Measurements from ENCODE around the gene PYGM. TPM values are rescaled to one million over a fixed set of nuclear protein-coding genes. Genes with fewer than 3 reads are reported as not detected.

PYGM gene
- total RNA-seq, 2 donors from 2014 or later: 0.67 to 3.0 TPM

DNA sequence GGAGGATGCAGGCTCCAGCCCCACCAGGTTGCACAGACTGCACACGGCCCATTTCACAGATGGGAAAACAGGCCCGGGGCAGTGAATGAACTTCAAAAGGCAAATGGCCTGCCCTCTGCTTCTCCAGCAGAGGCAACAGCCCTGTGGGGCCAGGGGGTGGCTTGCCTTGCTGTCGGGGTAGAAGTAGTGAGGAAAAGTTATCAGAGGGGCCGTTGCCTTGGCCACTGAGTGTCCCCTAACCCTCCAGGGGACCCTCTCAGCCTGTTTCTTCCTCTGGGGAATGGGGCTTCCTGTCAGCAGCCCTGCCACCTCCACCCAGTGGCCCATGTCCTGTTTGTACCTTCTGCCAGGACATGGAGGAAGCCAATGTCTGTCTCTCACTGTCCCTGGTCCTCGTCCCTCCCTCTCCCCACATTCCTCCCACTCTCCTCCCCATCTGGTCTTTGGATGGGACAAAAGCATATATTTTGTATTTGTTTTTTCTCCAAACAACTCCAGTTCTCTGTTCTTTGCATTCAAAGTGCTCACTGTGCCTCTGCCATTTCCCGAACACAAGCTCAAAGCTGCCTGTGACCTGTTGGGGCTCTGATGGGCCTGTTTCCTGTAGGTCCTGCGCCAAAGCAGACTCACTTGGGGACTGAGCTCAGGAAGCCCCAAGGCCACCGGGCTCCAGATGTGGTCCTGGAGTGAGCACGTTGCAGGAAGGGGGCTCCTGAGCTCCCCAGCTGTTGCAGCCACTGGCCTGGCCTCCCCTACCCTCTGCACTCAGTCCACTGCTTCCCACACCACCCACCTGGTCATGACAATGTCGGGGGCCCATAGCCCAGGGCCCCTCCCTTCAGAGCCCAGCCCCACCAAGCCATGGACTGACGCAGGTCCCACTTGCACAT, 33.7 kb upstream of the PYGM start:
- no peak for DNase-seq
- intact Hi-C loops (cut with DNase I, micrococcal nuclease): no loop called here
- ATAC-seq: no peak

DNA sequence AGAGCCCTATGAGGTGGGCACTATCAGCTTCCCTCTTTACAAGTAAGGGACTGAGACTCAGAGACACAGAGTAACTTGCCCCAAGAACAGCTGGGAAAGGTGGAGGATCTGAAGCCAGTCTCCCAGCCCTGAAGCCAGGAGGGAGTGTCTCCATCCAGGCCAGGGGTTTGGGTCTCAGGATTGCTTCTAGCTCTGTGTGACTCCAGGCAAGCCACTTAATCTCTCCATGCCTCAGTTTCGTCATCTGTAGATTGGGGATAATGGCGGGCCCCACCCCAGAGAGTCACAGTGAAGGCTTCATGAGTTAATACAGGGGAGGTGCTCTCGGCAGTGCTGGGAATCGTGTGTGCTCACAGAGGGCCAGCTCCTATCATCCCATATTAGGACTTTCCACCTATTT, 32.7 kb upstream of the PYGM start:
- no peak for ATAC-seq
- intact Hi-C loops (cut with DNase I, micrococcal nuclease): no loop called here
- no peak for DNase-seq

DNA sequence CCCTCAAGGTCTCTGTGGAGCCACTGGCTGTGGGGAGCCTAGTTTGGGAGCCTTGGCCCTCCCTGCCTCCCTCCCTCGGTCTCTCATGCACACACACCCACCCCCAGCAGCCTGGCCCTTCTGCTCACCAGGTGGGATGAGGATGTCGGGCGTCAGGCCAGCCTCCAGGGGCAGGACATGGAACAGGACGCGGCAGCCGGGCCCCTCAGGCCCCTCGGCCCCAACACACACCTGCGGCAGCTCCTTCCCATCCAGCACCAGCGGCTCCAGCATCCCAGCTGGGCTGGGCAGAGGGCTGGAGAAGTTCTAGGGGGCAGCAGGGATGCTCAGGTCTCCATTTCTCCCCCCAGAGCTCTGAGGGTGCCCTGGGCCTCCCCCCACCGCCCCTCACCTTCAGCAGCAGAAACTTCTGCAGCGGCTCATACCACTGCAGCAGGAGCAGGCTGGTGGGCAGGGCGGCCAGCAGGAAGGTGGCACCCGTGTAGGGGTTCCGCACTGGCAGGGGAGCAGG, 32.1 kb upstream of the PYGM start:
- no peak for ATAC-seq
- intact Hi-C loops (cut with DNase I, micrococcal nuclease): no loop called here
- no peak for DNase-seq

DNA sequence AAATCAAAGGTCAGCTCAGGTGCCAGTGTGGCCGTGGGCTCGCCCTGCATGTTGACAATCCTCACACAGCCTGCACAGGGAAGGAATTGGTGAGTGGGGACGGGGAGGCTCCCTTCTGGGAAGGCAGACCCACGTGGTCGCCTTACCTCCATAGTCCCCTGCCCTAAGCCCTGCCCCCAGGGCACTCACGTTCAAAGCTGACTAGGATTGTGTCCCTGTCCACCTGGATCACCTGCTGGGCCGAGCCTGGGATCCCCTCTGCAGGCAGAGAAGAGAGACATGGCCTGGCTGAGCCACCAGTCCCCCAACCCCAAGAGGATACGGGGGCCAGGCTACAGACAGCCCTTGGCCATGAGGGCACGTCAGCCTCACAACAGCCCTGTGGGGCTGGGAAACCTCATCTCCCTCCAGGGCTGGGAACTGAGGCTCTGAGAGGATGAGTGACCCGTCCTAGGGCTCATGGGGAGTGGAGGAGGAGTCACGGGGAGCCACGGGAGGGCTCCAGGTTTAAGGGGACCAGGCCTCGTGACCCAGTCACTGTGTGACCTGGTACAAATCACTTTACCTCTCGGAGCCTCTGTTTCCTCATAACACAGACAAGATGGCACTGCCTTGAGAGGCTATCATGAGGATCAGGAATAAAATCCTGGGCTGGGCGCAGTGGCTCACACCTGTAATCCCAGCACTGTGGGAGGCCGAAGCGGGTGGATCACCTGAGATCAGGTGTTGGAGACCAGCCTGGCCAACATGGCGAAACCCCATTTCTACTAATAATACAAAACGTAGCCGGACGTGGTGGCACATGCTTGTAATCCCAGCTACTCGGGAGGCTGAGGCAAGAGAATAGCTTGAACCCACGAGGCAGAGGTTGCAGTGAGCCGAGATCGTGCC, 30.7 kb upstream of the PYGM start:
- no peak for DNase-seq
- ATAC-seq: no peak
- intact Hi-C loops (cut with DNase I, micrococcal nuclease): no loop called here

DNA sequence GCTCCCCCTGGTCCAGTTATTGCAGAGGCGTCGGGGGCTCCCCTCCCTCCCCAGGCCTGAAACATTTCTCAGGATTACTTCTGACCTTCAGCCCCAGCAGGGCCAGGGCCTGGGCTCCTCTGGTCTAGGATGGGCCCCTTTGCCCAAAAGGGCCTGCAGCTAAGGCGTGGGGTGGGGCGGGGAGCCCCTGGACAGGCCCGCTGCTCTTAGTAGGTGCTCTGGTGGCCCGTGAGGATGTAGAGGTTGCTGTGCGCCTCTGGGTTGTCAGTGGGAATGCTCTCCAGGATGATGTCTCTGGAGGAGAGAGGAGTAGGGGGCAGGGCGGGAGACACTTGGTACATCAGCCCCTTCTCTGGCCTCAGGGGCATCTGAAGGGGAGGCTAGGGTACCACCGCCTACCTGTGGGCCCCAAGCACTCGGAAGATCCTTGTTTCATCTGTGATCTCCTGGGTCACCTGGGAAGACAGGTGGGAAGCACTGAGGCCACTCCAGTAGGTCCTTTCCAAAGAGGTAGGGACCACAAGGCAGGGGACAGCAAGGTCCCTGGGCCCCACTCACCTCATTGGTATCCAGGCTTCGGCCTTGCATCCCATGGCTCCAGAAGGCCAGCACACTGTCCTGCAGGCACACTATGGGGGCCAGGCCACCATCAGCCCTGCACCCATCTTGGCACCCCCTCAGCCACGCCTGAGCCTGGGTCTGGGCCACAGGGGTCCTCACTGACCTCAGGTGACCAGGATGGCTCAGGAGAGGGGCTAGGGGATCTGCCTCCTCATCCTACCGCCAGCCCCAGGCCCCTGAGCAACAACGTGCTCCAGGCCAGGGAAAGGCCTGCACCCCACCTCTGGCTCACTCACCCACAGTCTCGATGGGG, 29.8 kb upstream of the PYGM start:
- ATAC-seq: no peak
- intact Hi-C loops (cut with DNase I, micrococcal nuclease): no loop called here
- peak in 1 of 2 donors; percentile 18 for DNase-seq

DNA sequence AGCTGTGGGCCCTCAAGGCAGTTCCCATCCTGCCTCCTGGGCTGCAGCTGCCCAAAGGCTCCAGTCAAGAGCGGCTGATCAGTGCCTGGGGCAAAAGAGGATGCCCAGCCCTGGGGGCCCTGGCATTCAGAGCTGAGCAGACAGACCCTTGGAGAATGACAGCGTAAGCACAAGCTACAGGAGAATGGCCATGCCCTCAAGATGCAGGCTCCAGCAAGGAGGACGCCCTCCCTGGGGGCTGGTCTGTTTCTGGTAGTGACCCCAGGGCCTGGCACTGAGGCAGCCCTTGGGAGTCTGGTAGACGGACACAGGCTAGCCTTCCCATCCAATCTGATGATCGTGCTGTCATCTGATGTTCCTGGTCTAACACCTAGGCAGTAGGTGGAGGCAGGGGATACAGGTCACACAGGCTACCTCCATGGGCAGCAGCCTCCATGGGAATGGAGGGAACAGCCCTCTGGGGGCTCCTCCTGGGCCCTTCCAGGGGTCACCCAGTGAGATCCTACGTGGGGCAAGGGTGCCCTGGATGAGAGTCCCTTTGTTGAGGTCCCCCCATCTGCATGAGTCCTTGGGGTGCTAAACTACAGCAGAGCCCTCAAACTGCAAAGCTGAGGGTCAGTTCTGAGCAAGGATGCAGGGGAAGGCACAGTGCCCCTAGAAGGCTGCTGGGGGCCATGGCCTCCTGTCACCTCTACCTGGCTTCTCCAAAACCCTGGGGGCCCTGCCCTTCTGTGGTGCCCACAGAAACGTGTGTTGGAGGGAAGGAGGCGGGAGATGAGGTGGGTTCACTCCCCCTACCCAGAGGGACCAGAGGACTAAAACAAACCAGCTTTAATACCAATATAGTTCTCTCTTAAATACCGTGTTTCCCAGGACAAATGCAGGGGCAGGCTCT, 28.8 kb upstream of the PYGM start:
- intact Hi-C loops (cut with DNase I, micrococcal nuclease): no loop called here
- DNase-seq: peak in 1 of 2 donors; percentile 18
- ATAC-seq: no peak

DNA sequence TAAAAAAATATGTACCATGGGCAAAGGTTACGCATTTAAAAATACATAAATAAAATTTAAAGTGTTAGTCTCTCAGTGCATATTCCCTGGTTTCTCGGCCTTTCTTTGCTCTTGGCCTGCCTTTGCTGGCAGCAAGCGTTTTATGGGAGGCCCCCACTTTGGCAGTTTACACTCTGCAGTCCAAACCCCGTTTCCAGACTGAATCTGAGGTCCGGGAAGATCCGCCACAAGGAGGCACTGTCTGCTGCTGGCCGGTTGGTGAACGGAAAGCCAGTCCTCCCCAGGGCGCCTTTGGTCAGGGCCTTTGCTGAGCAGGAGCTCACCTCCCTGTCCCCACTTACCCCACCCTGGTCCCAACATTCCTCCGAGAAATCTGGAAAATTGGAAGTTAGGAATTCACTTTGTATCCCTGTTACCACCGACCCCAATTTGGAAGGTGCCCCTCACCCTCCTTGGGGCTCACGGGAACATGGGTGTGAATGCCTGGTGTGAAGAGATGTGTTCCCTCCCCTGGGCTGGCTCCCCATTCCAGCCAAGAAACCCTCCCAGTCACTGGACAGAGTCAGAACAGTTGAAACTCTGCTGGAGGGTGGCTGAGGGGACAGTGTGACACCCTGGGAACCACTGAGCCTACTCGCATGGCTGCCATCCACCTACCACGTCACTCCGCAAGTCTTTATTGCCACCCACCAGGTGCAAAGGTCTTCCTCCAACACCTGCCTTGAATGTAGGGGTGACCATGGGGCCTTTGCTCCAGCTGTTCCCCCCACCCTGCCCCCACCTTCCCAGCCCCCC, 27.9 kb upstream of the PYGM start:
- intact Hi-C loops (cut with DNase I, micrococcal nuclease): no loop called here
- ATAC-seq: peak; percentile 67
- DNase-seq: peak; percentile 63 to 88

DNA sequence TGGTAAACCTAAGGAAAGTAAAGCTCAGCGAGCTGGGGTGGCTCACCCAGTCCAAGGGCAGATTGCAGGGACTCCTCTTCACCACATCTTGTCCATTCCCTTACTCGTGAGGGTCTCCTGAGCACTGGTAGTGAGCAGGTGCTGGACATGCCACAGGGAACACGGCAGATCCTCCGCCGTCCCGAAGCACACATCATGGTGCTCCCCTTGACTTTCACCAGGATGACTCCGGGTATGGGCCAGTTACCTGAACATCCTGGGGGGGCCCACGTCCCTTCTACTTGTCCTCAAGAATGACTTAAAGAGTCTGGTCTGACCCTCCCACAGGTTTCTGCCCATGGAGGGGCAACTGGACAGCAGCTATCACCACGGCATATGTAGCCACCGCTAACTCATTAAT, 26.5 kb upstream of the PYGM start:
- DNase-seq: peak in 1 of 2 donors; percentile 23
- ATAC-seq: no peak

DNA sequence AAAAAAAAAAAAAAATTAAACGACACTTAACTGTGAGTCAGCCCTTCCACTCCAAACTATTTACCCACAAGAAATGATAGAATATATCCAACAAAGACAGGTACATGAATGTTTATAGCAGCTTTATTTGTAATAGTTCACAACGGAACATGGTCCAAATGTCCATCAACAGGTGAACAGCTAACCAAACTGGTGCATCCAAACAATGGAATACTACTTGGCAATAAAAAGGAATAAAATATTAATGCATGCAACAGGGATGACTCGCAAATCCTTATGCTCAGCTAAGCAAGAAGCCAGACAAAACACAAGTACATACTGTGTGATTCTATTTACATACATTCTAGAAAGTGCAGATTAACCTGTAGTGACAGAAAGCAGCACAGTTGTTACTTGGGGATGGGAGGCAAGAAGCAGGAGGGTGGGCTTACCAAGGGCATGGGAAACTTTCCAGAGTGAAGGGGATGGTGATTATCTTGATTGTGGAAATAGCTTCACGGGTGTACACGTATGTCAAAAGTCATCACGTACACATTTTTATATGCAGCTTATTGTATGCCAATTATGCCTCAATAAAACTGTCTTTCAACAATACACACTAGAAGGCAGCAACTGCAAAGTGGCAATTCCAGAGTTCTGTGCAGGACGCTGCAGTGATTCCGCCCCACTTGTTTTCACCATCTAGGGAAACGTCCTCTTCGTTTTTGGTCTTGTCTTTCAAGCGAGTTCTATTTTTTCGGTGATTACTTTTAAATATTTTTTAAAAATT, 25.2 kb upstream of the PYGM start:
- peak in 1 of 2 donors; percentile 28 for DNase-seq
- ATAC-seq: peak; percentile 82
- intact Hi-C loops (cut with DNase I, micrococcal nuclease): no loop called here

More for the DNA sequence above, 26.5 kb upstream of the PYGM start:
- intact Hi-C loops (cut with DNase I, micrococcal nuclease): no loop called here

DNA sequence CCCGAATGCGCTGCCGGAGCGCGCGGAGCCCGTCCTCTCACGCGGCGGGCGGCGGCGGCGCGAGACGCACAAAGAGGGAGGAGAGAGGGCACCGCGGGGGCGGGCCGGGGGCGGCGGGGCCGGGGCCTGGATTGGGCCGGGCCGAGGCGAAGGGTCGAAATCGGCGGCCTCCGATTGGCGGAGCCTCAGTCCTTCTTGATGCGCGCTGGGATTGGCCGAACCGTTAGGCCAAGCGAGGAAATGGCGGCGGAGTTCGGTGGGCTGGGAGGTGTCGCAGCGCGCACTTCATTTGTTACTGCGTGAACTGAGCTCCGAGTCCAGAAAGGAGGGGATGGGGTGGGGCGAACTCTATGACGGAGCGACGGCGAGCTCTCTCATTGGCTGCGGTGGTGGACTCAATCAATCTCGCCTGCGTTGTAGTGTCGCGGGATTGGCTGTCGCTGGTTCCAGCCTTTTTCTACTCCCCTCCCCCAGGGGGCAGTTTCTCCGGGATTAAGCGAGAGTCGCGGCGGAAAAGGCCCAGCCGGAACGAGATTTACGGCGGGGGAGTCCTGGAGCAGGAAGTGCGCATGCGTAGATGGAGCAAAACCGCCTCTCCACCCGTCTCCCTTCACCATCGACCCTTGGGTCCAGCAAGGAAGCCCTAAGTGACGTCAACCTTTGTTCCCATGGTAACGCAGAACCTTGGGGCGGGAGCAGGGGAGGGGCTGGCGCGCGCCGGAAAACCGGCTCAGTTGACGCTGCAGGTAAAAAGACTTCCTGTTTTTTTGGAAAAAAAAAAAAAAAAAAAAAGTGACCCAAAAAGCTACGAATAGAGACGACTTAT, 18.9 kb upstream of the PYGM start, which contains the start of gene SF1:
SF1 (minus strand) TSS at position 70 of the 826 bp plus-strand sequence. CDS start 150 bp downstream, outside the sequence.
- intact Hi-C loops (cut with DNase I, micrococcal nuclease): no loop called here
- ATAC-seq: peak; percentile 84
- DNase-seq: peak; percentile 98 to 99

DNA sequence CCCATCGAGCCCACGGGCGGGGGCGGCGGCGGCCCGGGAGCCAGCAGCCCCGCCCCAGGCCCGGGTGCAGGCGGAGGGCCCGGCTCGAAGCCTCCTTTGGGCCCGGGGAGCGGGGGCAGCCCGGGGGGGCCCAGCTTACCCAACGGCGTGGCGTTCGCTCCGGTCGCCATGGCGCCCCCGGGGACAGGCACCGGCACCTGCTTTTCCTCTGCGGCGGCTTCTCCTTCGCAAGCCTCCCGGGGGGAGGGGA, 18.4 kb upstream of the PYGM start:
- no peak for DNase-seq
- ATAC-seq: peak; percentile 2
- intact Hi-C loops (cut with DNase I, micrococcal nuclease): no loop called here

DNA sequence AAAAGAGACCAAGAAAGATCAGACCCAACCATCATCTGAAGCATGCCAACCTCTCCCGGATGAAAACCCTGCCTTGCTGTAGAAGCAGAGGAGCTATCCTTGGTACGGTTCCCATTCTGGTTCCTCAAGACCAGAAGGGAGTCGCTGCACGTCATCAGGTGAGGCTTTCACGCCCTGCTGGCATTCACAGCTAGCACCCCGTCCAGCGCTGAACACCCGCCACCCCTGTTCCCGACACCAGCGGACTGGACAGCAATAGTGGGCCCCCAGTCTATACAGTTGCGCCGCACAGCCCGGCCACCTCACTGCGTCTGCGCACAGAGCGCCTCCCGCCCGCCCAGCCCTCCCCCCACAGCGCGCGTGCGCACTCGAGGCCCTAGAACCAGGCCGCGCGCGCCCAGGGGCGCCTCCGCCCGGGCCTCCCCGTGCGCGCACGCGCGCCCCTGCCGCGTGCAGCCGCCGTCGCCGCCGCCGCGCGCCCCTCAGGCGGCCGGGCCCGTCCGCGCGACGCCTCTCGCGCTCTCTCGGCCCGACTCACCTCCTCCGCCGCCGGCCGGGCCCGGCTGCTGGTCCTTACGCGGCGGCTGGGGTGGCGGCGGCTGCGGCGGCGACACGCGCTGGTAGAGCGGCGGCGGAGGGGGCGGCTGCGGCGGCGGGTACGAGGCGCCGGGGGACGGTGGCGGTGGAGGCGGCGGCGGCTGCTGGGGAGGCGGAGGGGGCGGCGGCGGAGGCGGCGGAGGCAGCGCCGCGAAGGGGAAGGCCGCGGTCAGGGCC, 17.9 kb upstream of the PYGM start:
- intact Hi-C loops (cut with DNase I, micrococcal nuclease): no loop called here
- ATAC-seq (peak; percentile 36), DNase-seq (peak; percentile 80 to 88)

DNA sequence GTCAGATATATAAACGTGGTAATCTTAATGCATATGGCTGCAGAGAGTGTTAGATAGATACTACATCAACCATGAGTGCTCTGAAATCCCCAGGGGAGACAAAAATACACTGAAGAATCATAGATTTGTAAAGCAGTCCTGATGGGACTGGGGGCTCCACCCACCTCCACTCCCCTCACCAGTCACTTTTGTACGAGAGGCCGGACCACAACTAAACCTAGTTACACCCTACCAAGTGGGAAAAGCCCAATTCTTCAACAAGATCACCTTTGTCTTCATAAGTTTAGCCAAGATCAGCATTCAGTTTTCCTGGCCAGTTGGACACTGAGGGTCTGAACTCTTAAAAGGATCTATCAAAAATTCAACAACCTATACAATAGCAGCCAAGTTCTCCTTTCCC, 17.1 kb upstream of the PYGM start:
- intact Hi-C loops (cut with DNase I, micrococcal nuclease): no loop called here
- no peak for ATAC-seq
- DNase-seq: no peak

DNA sequence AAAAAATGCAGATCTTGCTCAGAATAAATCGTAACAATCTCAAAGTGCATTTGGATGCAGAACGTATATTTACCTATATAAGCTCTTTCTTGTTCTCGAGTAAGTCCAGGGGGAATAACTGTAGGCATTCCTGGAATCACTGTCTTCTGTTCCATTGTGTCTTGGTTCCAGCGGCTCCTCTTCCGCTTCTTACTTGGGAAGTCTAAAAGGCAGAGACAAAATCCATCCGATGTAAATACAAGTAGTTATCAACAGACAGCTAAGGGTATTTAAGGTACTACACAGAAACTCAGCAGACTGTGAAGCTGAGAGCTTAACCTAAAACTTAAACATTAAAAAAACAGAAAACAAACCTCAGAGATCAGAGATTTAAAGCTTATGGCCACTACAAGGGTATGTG, 16.7 kb upstream of the PYGM start:
- ATAC-seq: no peak
- no peak for DNase-seq
- intact Hi-C loops (cut with DNase I, micrococcal nuclease): no loop called here

DNA sequence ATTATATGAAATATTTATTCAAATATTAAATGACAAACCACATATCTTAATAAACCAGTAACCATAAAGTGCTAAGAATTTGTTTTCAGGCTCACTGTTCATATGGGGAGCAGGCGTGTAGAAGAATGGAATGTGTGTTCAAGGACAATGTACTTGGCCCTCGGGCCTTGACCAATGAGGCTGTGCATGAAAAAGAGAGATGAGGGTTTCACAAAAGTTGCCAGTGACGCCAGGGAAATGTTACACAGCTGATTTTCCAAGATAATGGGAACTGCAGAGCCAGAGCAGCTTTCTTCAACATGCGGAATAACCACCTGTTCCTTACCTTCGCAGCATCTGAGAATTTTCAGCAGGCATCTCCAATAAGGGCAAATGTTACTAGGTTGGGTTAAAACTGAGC, 14.4 kb upstream of the PYGM start:
- DNase-seq: no peak
- intact Hi-C loops (cut with DNase I, micrococcal nuclease): no loop called here
- no peak for ATAC-seq

Measured in left colon (tissue), 2 donors.